Measurements from ENCODE around the gene IMMP2L.

GRCh38 chr7:110947408-110947807 lies 614.9 kb downstream of the IMMP2L start:
- TF ChIP-seq EZH2phosphoT487 (conservative IDR thresholded peaks at IDR 0.05; ENCODE audit: low read length), result no peak
- TF ChIP-seq CTCF (IDR thresholded peaks at IDR 0.05; ENCODE audit: insufficient read depth, low read length, poor library complexity, severe bottlenecking), result no peak

All from SU-DHL-6 (cell line).